ENCODE data around the gene MPV17L.

DNA sequence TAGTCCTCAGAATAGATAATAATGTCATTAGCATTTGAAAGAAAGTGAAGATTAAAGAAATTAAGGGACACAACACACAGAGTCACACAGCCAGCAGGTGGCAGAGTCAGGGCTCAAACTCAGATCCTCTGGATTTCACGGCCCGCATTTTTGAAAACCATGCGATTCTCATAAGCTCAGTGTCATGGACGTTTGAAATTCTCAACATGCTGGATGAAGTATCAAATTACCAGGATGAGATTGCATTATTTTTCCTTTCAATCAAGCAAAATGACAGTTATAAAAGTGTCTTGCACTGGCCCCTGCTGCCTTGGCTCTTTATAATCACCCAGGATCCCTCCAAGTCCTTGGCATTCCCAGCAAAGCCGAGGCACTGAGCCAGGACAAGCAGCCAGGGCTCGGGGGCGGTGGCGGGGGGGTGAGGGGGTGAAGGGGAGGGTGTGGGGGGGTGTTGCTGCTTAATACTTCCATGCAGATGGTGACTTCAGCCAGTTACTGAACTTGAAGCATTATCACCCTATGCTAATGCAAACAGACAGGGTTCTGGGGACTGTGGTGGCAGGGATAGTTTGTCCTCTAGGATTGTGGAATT, 32.2 kb downstream of the MPV17L start:
- TF ChIP-seq CTCF (conservative IDR thresholded peaks at IDR 0.05; ENCODE audit: low read depth, low read length) (peak; percentile 77), EZH2 (IDR thresholded peaks at IDR 0.05; ENCODE audit: borderline replicate concordance, low read depth, low read length, poor library complexity, severe bottlenecking) (no peak)

Measured in A673 (cell line).